GM18526 (cell line): ENCODE results near the gene HBZ.

Experiments used
- POLR2A ChIP-seq: IDR thresholded peaks from 3 replicates; pipeline ENCODE4 v1.6.1; 2011; ENCODE audit not compliant: insufficient read length; ENCODE audit errors: extremely low read depth

HBZ gene

GRCh38 chr16:194516-194915 lies 42.1 kb downstream of the HBZ start:
- TF ChIP-seq POLR2A: no peak

- TF ChIP-seq POLR2A: no peak
Measured at GRCh38 chr16:200388-200787, 47.9 kb downstream of the HBZ start.

- TF ChIP-seq POLR2A: no peak
Measured at GRCh38 chr16:203246-203645, 50.8 kb downstream of the HBZ start.
